ENCODE results near the gene SLC22A13. TPM values are rescaled to one million over a fixed set of nuclear protein-coding genes. Genes with fewer than 3 reads are reported as not detected.

The SLC22A13 gene
- total and polyA plus RNA-seq, 2 donors (not counting 3 experiments of a cell fraction or from before 2014, with no cell fraction given) = 0.11 to 0.53 TPM

- Histone ChIP-seq H2AFZ (ENCODE audit: low read depth, low read length) (no peak overlapping the region), H3K79me2 (ENCODE audit: control insufficient read depth, insufficient read depth, low read length) (no peaks in the 10 kb centered on the region), H3K9me3 (replicated peaks; ENCODE audit: control insufficient read depth, insufficient read depth, low read length) (no peaks in the 10 kb centered on the region), H4K20me1 (replicated peaks; ENCODE audit: control insufficient read depth, extremely low read depth, insufficient read depth, low read length) (no peaks in the 10 kb centered on the region), H3K4me1 (ENCODE audit: control insufficient read depth, extremely low read depth, insufficient read depth, low read length) (no peaks in the 10 kb centered on the region), H3K9ac (replicated peaks; ENCODE audit: extremely low read depth, insufficient read depth, low read length) (no peak overlapping the region), H3K4me2 (ENCODE audit: insufficient read depth, low read length) (no peak overlapping the region), H3K9me1 (replicated peaks; ENCODE audit: control insufficient read depth, extremely low read depth, insufficient read depth, low read length) (no peaks in the 10 kb centered on the region), H3K27me3 (ENCODE audit: control insufficient read depth in 2 of 2, insufficient read depth in 2 of 2, low read length in 2 of 2) (no peaks in the 10 kb centered on the region), H3K4me3 (replicated peaks in 1 of 3; ENCODE audit: insufficient read depth in 1 of 3, low read depth in 1 of 3, low read length in 3 of 3) (no peak overlapping the region), H3K36me3 (ENCODE audit: control insufficient read depth in 2 of 2, extremely low read depth in 1 of 2, insufficient read depth in 2 of 2, low read length in 2 of 2) (no peaks in the 10 kb centered on the region), H3K27ac (ENCODE audit: insufficient read depth, low read depth, low read length) (no peak overlapping the region)
- CTCF ChIA-PET = interaction anchor here (0.6 to 2.7 kb wide), 28 partner anchors 9 to 365 kb away, joined by 3 to 52 read pairs (median 4); partner anchors contain the start of genes ACAA1, PLCD1, SLC22A14 and XYLB
- POLR2A ChIA-PET = interaction anchor here (0.6 kb wide), 1 partner anchor 129 kb away, joined by 3 read pairs; no protein-coding TSS in a partner anchor
- intact Hi-C loops (cut with micrococcal nuclease) (loop anchor here (5.0 kb wide), 2 partner anchors 161 to 181 kb away; partner anchors contain the start of genes ACAA1 and MYD88), dilution Hi-C loops (cut with MboI; ENCODE audit: extremely low pct_ligation_motif_present, low sequenced_read_pairs) (no loop called here)
- FAIRE-seq (no peak), DNase-seq (ENCODE audit: low read depth, low spot score) (peak; percentile 33)
- TF ChIP-seq POLR2A (IDR thresholded peaks at IDR 0.05; ENCODE audit: low read depth, low read length) (no peak), MAX (IDR thresholded peaks at IDR 0.05; ENCODE audit: insufficient read depth, insufficient read length) (no peak), POLR2AphosphoS5 (IDR thresholded peaks at IDR 0.05; ENCODE audit: insufficient read depth, low read depth, low read length) (no peak), FOS (IDR thresholded peaks at IDR 0.05; ENCODE audit: borderline replicate concordance, insufficient read depth, low read length) (no peak), CTCF (IDR thresholded peaks at IDR 0.05; ENCODE audit: extremely low read depth in 1 of 2, insufficient read depth in 1 of 2, low read depth in 1 of 2, low read length in 2 of 2) (peak; percentile 26 to 36), EZH2 (IDR thresholded peaks at IDR 0.05; ENCODE audit: borderline replicate concordance, low read depth, low read length, severe bottlenecking) (no peak), MYC (IDR thresholded peaks at IDR 0.05; ENCODE audit: low read depth, low read length) (no peak), JUN (IDR thresholded peaks at IDR 0.05; ENCODE audit: borderline replicate concordance, insufficient read depth, insufficient read length, low read depth) (no peak), GATA2 (IDR thresholded peaks at IDR 0.05; ENCODE audit: insufficient read depth, insufficient read length, low read depth, low read length) (peak; percentile 17)
- BruUV-seq (replicated peaks) = no TSS peak
Measured at GRCh38 chr3:38297947-38298711, 32.5 kb downstream of the SLC22A13 start.

All from endothelial cell of umbilical vein (primary cell).